ENCODE data around the gene KRTDAP.
"Not testable (repeated sequence)": the region's sequence is repeated elsewhere in the genome, so short reads cannot be mapped to it uniquely, and the experiment has no call there.

Gene KRTDAP

DNA sequence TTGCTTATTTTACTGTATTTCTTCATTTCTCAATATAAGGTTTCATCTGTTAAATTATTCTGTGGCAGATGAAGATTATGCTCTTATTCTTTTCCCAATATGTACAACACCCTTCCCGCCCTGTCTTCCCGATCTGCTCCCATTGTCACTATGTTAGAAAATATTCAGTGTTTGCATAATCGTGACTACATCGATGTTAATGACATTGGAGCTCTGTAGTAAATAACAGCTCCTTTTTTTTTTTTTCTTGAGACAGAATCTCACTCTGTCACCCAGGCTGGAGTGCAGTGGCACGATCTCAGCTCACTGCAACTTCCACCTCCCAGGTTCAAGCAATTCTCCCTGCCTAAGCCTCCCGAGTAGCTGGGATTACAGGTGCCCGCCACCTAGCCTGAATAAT is 27.3 kb downstream of the KRTDAP start:
- not testable (repeated sequence) for H3K4me3 ChIP-seq (ENCODE audit: low read depth, low read length); H2AFZ ChIP-seq (ENCODE audit: low read length, unreplicated experiment); H3K27me3 ChIP-seq (ENCODE audit: insufficient read depth, low read length); H3K27ac ChIP-seq (ENCODE audit: low read depth, low read length); H3K36me3 ChIP-seq (ENCODE audit: insufficient read depth, low read length); H3K79me2 ChIP-seq (ENCODE audit: control insufficient read depth, insufficient read depth, low read length, unreplicated experiment); H3K4me1 ChIP-seq (ENCODE audit: control insufficient read depth, insufficient read depth, low read length, unreplicated experiment)

DNA sequence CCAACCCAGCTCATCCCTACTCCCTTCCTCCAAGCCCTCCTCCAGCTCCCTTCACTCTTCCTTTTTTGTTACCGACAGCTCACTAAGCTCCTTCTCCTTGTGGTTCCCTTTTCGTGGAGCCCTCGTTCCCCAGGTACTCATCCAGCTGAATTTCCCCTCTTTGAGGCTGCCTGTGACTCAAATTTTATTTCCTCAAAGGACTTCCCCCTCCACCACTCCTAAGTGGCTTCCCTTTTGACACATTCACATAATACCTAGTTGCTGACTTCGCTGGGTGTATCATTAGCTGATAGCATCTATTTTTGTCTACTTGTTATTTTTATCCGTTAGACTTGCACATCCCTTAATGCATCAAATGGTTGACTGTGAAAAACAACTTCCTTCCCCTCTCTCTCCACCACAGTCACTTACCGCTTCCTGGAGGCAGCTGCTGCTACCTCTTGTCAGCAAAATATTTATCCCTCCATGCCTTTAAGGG is 27.7 kb downstream of the KRTDAP start:
- Histone ChIP-seq H3K36me3 (ENCODE audit: insufficient read depth, low read length) (no peaks in the 10 kb centered on the region), H3K27me3 (ENCODE audit: insufficient read depth, low read length) (peaks cover 12% of the 10 kb centered on the region), H3K27ac (ENCODE audit: low read depth, low read length) (no peak overlapping the region), H2AFZ (ENCODE audit: low read length, unreplicated experiment) (no peak overlapping the region), H3K4me1 (ENCODE audit: control insufficient read depth, insufficient read depth, low read length, unreplicated experiment) (no peaks in the 10 kb centered on the region), H3K4me3 (ENCODE audit: low read depth, low read length) (no peak overlapping the region), H3K79me2 (ENCODE audit: control insufficient read depth, insufficient read depth, low read length, unreplicated experiment) (no peaks in the 10 kb centered on the region)

DNA sequence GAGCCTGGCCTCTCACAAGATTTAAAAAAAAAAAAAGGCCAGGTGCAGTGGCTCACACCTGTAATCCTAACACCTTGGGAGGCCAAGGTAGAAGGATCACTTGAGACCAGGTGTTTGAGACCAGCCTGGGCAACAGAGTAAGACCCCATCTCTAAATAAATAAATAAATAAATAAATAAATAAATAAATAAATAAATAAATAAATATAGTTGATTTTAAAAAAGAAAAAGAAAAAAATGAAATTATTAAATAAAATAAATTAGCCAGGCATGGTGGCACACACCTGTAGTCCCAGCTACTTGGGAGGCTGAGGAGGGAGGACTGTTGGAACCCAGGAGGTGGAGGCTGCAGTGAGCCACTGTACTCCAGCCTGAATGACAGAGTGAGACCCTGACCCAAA is 28.5 kb downstream of the KRTDAP start:
- not testable (repeated sequence) for H3K4me3 ChIP-seq (ENCODE audit: low read depth, low read length); H3K79me2 ChIP-seq (ENCODE audit: control insufficient read depth, insufficient read depth, low read length, unreplicated experiment); H3K36me3 ChIP-seq (ENCODE audit: insufficient read depth, low read length); H2AFZ ChIP-seq (ENCODE audit: low read length, unreplicated experiment); H3K27ac ChIP-seq (ENCODE audit: low read depth, low read length); H3K4me1 ChIP-seq (ENCODE audit: control insufficient read depth, insufficient read depth, low read length, unreplicated experiment)
- peaks cover 18% of the 10 kb centered on the region for H3K27me3 ChIP-seq (ENCODE audit: insufficient read depth, low read length)

DNA sequence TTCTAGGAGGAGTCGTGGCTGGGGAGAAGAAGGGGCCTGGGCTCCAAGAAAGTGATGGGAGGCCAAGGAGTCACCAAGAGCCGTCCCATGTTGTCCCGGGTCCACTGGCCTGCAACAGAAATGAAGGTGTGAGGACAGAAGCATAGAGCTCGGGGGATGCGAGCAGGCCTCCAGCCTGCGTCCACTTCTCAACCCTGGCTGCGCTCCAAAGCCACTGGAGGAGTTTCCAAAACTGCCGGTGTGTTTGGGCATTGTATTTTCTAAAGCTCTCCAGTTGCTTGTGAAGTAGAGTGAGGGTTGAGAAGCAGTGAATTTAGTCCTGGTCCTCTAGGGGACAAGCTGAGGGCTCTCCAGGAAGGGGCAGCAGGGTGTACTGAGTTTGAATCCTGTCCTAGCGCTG is 29.2 kb downstream of the KRTDAP start:
- Histone ChIP-seq H3K27ac (ENCODE audit: low read depth, low read length) (no peak overlapping the region), H3K4me3 (ENCODE audit: low read depth, low read length) (no peak overlapping the region), H3K4me1 (ENCODE audit: control insufficient read depth, insufficient read depth, low read length, unreplicated experiment) (no peaks in the 10 kb centered on the region), H2AFZ (ENCODE audit: low read length, unreplicated experiment) (no peak overlapping the region), H3K36me3 (ENCODE audit: insufficient read depth, low read length) (no peaks in the 10 kb centered on the region), H3K79me2 (ENCODE audit: control insufficient read depth, insufficient read depth, low read length, unreplicated experiment) (no peaks in the 10 kb centered on the region), H3K27me3 (ENCODE audit: insufficient read depth, low read length) (peaks cover 18% of the 10 kb centered on the region)

DNA sequence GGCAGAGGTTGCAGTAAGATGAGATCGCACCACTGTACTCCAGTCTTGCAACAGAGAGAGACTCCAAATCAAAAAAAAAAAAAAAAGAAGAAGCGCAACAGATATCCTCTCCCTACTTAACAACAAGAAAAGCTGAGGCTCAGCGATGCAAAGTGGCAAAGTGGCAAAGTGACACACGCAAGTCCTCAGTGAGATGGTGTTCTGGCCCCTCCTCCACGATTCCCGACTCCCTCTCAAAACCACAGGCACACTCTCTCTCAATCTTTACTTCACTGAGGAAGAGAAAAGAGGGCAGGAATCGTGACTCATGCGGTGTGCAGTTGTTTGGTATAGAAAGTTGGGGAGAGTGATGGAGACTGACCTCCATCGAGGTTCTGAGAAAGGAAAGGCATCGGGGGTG is 29.7 kb downstream of the KRTDAP start:
- H3K4me1 ChIP-seq (ENCODE audit: control insufficient read depth, insufficient read depth, low read length, unreplicated experiment): no peaks in the 10 kb centered on the region
- no peaks in the 10 kb centered on the region for H3K79me2 ChIP-seq (ENCODE audit: control insufficient read depth, insufficient read depth, low read length, unreplicated experiment)
- no peak overlapping the region for H3K4me3 ChIP-seq (ENCODE audit: low read depth, low read length)
- no peak overlapping the region for H3K27ac ChIP-seq (ENCODE audit: low read depth, low read length)
- H3K36me3 ChIP-seq (ENCODE audit: insufficient read depth, low read length): no peaks in the 10 kb centered on the region
- no peak overlapping the region for H2AFZ ChIP-seq (ENCODE audit: low read length, unreplicated experiment)
- H3K27me3 ChIP-seq (ENCODE audit: insufficient read depth, low read length): peaks cover 18% of the 10 kb centered on the region

DNA sequence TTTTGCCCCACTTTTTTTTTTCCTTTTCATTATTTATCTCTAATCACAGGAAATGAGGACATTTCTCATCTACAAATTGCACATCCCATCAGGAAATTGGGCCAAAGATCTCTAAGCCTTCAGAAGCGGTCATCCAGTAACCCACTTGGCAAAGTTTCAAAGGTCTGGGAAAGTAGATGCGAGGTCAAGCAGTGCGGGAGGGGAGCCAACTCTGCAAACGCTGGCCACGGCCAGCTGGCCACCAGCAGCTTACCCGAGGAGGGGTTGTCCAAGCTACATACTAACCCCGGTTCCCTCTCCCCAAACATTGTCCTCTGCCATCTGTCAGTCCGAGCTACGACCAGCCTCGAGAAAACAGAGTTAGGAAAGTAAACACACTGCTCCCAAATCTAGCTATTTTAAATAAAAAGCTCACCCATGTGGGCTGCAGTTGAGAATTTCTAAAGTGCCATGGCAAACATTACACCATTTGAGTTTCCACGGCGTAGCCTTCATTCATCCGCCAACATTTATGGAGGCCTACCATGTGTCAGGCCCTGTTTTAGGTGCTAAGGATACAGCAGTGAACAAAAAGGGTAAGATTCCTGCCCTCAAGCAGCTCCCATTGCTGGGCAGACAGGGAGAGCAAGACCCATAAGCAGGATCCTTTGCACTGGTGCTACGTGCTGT is 30.7 kb downstream of the KRTDAP start:
- no peak overlapping the region for H3K27ac ChIP-seq (ENCODE audit: low read depth, low read length)
- no peak overlapping the region for H2AFZ ChIP-seq (ENCODE audit: low read length, unreplicated experiment)
- H3K4me1 ChIP-seq (ENCODE audit: control insufficient read depth, insufficient read depth, low read length, unreplicated experiment): no peaks in the 10 kb centered on the region
- no peak overlapping the region for H3K4me3 ChIP-seq (ENCODE audit: low read depth, low read length)
- H3K79me2 ChIP-seq (ENCODE audit: control insufficient read depth, insufficient read depth, low read length, unreplicated experiment): no peaks in the 10 kb centered on the region
- no peaks in the 10 kb centered on the region for H3K36me3 ChIP-seq (ENCODE audit: insufficient read depth, low read length)
- peaks cover 18% of the 10 kb centered on the region for H3K27me3 ChIP-seq (ENCODE audit: insufficient read depth, low read length)

DNA sequence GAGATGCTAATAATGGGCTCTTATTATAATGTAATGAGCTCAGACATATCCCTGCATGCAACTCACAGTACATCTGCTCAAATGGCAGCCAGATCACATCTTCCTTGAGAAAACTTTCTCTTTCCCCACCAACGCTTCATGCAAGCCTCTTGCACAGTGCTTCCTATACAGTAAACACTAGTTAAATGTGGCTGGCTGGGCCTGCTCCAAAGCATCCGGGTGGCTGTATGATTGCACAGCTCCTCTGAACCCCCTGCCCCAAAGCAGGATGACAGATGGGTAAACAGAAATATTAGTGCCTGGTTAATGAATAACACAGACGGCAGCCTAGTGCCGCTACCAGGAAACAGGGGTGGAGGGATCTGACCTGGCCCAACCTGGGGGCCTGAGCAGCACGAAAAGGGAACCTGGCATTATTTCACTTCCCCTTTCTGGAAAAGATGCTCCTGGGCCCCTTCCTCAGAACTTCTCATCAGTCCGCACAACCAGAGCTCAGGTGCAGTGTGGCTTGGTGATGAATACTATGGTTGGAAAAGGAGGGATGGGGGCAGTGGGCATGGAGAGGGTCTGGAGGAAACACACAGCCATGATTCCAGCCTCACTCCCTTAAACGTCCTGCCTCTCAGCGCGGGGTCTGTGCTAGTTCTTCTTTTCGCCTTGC is 31.4 kb downstream of the KRTDAP start:
- Histone ChIP-seq H3K36me3 (ENCODE audit: insufficient read depth, low read length) (no peaks in the 10 kb centered on the region), H3K4me3 (ENCODE audit: low read depth, low read length) (no peak overlapping the region), H3K27me3 (ENCODE audit: insufficient read depth, low read length) (peaks cover 14% of the 10 kb centered on the region), H3K79me2 (ENCODE audit: control insufficient read depth, insufficient read depth, low read length, unreplicated experiment) (no peaks in the 10 kb centered on the region), H3K27ac (ENCODE audit: low read depth, low read length) (no peak overlapping the region), H3K4me1 (ENCODE audit: control insufficient read depth, insufficient read depth, low read length, unreplicated experiment) (no peaks in the 10 kb centered on the region), H2AFZ (ENCODE audit: low read length, unreplicated experiment) (no peak overlapping the region)

DNA sequence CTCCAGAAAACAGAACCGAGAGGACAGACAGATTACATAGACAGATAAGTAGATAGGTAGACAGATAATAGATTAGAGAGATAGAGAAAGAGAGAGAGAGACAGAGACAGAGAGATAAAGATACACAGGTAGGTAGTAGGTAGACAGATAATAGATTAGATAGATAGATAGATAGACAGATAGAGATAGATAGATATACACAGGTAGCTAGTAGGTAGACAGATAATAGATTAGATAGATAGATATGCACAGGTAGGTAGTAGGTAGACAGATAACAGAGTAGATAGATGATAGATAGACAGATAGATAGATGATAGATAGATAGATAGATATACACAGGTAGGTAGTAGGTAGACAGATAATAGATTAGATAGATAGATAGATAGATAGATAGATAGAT is 32.1 kb downstream of the KRTDAP start:
- H3K4me1 ChIP-seq (ENCODE audit: control insufficient read depth, insufficient read depth, low read length, unreplicated experiment): no peaks in the 10 kb centered on the region

DNA sequence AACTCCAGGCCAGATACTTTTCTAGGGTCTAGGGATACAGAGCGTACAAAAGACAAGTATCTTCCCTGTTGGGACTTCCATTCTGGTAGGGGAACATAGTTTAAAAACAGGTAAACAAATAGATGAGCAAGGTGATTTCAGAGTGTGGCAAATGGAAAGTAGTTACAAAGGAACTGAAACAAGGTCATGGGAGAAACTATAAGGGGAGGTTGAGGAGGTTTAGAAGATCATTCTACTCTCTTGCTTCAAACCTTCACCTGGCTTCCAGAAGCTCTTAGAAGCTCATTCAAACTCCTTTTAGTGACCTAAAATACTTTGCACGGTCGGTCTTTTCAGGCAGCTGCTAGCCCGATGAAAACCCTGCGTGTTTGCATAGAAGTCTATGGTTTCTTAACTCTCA is 33.1 kb downstream of the KRTDAP start:
- Histone ChIP-seq H3K36me3 (ENCODE audit: insufficient read depth, low read length) (no peaks in the 10 kb centered on the region), H3K27me3 (ENCODE audit: insufficient read depth, low read length) (peaks cover 19% of the 10 kb centered on the region), H3K4me1 (ENCODE audit: control insufficient read depth, insufficient read depth, low read length, unreplicated experiment) (no peaks in the 10 kb centered on the region), H2AFZ (ENCODE audit: low read length, unreplicated experiment) (no peak overlapping the region), H3K79me2 (ENCODE audit: control insufficient read depth, insufficient read depth, low read length, unreplicated experiment) (no peaks in the 10 kb centered on the region), H3K27ac (ENCODE audit: low read depth, low read length) (no peak overlapping the region), H3K4me3 (ENCODE audit: low read depth, low read length) (no peak overlapping the region)

More for the DNA sequence above, 32.1 kb downstream of the KRTDAP start:
- Histone ChIP-seq H3K27me3 (ENCODE audit: insufficient read depth, low read length) (peaks cover 14% of the 10 kb centered on the region), H2AFZ (ENCODE audit: low read length, unreplicated experiment) (no peak overlapping the region), H3K36me3 (ENCODE audit: insufficient read depth, low read length) (no peaks in the 10 kb centered on the region), H3K4me3 (ENCODE audit: low read depth, low read length) (no peak overlapping the region), H3K79me2 (ENCODE audit: control insufficient read depth, insufficient read depth, low read length, unreplicated experiment) (no peaks in the 10 kb centered on the region), H3K27ac (ENCODE audit: low read depth, low read length) (no peak overlapping the region)

DNA sequence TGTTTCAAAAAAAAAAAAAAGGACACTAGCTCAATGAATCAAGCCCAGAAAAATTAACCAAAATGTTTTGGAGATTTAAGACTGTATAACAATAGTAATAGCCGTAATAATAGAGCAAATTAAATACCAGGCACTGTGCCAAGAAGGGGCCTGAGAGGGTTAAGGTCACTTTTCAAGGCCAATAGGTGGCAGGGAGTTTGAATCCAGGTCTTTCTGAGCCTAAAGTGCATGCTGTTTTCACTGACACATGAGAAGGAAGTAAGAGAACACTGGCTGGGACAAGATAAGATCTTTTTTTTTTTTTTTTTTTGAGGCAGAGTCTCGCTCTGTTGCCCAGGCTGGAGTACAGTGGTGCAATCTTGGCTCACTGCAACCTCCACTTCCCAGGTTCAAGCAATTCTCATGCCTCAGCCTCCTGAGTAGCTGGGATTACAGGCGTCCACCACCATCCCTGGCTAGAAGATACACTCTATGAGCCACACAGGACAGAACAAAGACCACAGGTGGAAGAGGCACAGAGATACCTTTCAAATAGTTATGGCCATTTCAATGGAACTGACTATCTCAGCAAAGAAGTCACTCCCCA is 34.6 kb downstream of the KRTDAP start:
- no peak overlapping the region for H2AFZ ChIP-seq (ENCODE audit: low read length, unreplicated experiment)
- H3K4me1 ChIP-seq (ENCODE audit: control insufficient read depth, insufficient read depth, low read length, unreplicated experiment): no peaks in the 10 kb centered on the region
- H3K4me3 ChIP-seq (ENCODE audit: low read depth, low read length): no peak overlapping the region
- H3K79me2 ChIP-seq (ENCODE audit: control insufficient read depth, insufficient read depth, low read length, unreplicated experiment): no peaks in the 10 kb centered on the region
- no peak overlapping the region for H3K27ac ChIP-seq (ENCODE audit: low read depth, low read length)
- H3K27me3 ChIP-seq (ENCODE audit: insufficient read depth, low read length): peaks cover 20% of the 10 kb centered on the region
- no peaks in the 10 kb centered on the region for H3K36me3 ChIP-seq (ENCODE audit: insufficient read depth, low read length)

DNA sequence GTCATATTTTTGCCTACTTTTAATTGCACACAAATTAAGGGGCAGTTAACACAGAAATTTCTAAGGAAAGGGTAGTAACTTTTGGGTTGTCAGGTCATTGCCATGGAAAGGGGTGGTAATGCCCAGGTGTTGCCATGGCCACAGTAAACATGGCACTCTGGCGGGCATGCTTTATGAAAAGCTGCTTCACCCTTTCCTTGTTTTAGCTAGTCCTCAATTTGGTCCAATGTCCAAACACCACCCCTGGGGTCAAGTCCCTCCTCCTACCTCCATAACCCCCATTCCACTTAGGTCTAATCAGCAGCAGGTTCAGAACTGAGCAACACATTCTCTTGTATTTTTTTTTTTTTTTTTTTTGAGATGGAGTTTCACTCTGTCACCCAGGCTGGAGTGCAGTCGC is 35.6 kb downstream of the KRTDAP start:
- Histone ChIP-seq H3K27me3 (ENCODE audit: insufficient read depth, low read length) (peaks cover 30% of the 10 kb centered on the region), H3K27ac (ENCODE audit: low read depth, low read length) (no peak overlapping the region), H3K36me3 (ENCODE audit: insufficient read depth, low read length) (no peaks in the 10 kb centered on the region), H3K79me2 (ENCODE audit: control insufficient read depth, insufficient read depth, low read length, unreplicated experiment) (no peaks in the 10 kb centered on the region), H3K4me1 (ENCODE audit: control insufficient read depth, insufficient read depth, low read length, unreplicated experiment) (no peaks in the 10 kb centered on the region), H3K4me3 (ENCODE audit: low read depth, low read length) (no peak overlapping the region), H2AFZ (ENCODE audit: low read length, unreplicated experiment) (no peak overlapping the region)
